Measurements from ENCODE around the gene SHOC2. TPM values are rescaled to one million over a fixed set of nuclear protein-coding genes. Genes with fewer than 3 reads are reported as not detected.

The SHOC2 gene
- total RNA-seq, 2 donors from 2014 or later = 56.4 to 76.5 TPM

DNA sequence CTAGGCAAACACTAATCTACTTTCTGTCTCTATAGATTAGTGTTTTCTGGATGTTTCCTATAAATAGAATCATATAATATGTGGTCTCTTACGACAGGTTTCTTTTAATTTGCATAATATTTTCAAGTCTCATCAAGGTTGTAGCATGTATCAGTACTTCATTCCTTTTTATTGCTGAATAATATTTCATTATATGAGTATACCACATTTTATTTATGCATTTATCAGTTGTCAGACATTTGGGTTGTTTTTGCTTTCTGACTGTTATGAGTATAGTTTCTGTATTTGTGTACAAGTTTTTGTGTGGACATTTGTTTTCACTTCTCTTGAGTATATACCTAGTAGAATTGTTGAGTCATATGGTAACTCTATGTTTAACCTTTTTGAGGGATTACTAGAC lies 48.2 kb downstream of the SHOC2 start:
- no peaks in the 10 kb centered on the region for H3K27me3 Mint-ChIP-seq
- H3K4me1 Mint-ChIP-seq (ENCODE audit: low read depth in 2 of 2) = peaks cover 42% of the 10 kb centered on the region in 2 donors
- H3K36me3 Mint-ChIP-seq = peaks cover 7% of the 10 kb centered on the region
- H3K27ac Mint-ChIP-seq = no peak overlapping the region
- DNase-seq (ENCODE audit: low spot score) = no peak
- H3K9me3 Mint-ChIP-seq = no peaks in the 10 kb centered on the region
- ATAC-seq = no peak
- no peak overlapping the region for H3K4me3 Mint-ChIP-seq

DNA sequence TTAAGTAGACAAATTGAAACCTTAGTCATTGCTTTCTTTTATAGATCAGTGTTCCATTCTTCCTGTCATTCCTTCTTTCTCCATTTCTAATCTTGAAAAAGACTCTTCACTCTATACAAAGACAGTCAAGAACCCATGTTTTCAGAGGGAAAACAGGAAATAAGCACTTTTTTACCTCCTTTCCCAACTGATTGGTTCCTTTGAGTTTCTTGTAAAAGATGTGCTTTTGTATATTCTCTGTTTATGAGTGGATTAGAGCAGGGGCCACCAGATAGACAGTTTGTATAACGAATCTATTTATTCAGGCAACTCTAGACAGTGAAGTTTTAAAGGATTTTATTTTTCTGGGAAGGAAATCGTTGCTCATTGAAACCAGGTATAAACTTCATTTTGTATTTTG lies 49.8 kb downstream of the SHOC2 start:
- H3K4me1 Mint-ChIP-seq (ENCODE audit: low read depth in 2 of 2) = peaks cover 40 to 42% of the 10 kb centered on the region in 2 donors
- H3K36me3 Mint-ChIP-seq = peaks cover 4% of the 10 kb centered on the region
- no peaks in the 10 kb centered on the region for H3K27me3 Mint-ChIP-seq
- no peak for ATAC-seq
- no peak overlapping the region for H3K27ac Mint-ChIP-seq
- H3K4me3 Mint-ChIP-seq = no peak overlapping the region
- no peak for DNase-seq (ENCODE audit: low spot score)
- H3K9me3 Mint-ChIP-seq = no peaks in the 10 kb centered on the region

DNA sequence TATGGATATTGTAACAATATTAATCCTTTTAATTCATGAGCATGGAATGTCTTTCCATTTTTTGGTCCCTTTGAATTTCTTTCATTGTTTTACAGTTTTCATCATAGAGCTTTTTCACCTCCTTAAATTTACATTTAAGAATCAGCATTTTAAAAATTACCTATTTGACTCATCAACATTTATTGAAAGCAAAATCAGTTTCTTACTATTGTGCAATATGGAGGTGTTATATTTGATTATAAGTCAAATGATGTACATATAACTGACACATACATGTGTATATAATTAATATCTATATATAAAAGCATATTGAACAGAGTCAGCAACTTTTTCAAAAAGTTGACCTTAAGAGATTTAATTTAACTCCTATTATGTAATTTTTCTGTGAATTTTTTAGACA lies 52.2 kb downstream of the SHOC2 start:
- Mint-ChIP-seq H3K27ac (no peak overlapping the region), H3K36me3 (no peaks in the 10 kb centered on the region), H3K4me3 (no peak overlapping the region), H3K9me3 (no peaks in the 10 kb centered on the region), H3K27me3 (no peaks in the 10 kb centered on the region), H3K4me1 (ENCODE audit: low read depth in 2 of 2) (peaks cover 45% of the 10 kb centered on the region in 2 donors)
- DNase-seq (ENCODE audit: low spot score) = no peak
- no peak for ATAC-seq

DNA sequence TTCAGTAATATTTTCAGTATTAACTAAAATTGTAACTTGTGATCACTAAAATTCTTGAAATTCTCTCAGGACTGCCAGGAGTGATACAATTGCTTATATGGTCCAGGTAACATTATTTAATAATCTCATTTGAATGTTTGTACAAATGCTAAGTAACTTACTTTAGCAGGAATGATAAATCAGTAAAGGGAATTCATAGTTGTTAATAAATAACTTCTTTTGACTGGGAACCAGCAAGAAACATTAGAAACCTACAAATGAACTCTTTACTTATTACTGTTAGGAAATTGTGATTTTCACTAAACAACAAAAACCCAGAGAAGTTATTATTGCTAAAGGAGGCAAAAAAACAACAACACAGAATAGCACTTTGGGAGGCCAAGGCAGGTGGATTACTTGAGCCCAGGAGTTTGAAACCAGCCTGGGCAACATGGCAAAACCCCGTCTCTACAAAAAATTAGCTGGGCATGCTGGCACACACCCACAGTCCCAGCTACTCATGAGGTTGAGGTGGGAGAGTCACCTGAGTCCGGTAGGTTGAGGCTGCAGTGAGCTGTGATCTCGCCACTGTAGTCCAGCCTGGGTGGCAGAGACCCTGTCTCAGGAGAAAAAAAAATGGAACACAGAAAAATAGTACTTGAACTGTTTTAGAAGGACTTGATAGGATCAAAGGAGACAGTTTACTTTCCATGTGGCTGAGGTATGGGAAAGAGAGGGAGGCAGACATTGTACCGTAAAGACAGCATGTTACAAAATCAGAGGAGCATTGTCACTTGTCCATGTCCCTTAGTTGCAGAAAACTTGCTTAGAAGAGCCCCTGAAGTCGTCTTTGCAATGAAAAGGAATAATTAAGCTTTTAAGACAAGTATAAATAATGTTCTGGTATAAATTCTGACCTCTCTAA lies 53.1 kb downstream of the SHOC2 start:
- H3K27me3 Mint-ChIP-seq = no peaks in the 10 kb centered on the region
- ATAC-seq (no peak), DNase-seq (ENCODE audit: low spot score) (no peak)
- no peaks in the 10 kb centered on the region for H3K36me3 Mint-ChIP-seq
- no peak overlapping the region for H3K4me3 Mint-ChIP-seq
- no peak overlapping the region for H3K27ac Mint-ChIP-seq
- H3K4me1 Mint-ChIP-seq (ENCODE audit: low read depth in 2 of 2) = peaks cover 47 to 51% of the 10 kb centered on the region in 2 donors
- no peaks in the 10 kb centered on the region for H3K9me3 Mint-ChIP-seq

DNA sequence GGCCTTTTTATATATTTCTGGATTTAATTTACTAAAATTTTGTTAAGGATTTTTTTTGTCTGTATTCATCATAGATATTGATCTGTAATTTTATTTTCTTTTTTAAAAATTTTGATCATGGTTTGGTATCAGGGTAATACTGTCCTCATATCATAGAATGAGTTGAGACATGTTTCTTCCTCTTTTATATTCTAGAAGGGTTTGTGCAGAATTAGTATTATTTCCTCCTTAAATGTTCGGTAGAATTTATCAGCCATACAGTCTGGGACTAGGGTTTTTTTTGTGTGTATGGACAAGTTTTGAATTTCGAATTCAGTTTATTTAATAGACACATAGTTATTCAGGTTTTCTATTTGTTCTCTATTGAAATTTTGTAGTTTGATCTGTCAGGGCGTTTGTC lies 54.0 kb downstream of the SHOC2 start:
- Mint-ChIP-seq H3K36me3 (no peaks in the 10 kb centered on the region), H3K4me1 (ENCODE audit: low read depth in 2 of 2) (peaks cover 49 to 51% of the 10 kb centered on the region in 2 donors), H3K9me3 (no peaks in the 10 kb centered on the region), H3K4me3 (no peak overlapping the region), H3K27me3 (no peaks in the 10 kb centered on the region), H3K27ac (no peak overlapping the region)
- DNase-seq (ENCODE audit: low spot score) (no peak), ATAC-seq (no peak)

DNA sequence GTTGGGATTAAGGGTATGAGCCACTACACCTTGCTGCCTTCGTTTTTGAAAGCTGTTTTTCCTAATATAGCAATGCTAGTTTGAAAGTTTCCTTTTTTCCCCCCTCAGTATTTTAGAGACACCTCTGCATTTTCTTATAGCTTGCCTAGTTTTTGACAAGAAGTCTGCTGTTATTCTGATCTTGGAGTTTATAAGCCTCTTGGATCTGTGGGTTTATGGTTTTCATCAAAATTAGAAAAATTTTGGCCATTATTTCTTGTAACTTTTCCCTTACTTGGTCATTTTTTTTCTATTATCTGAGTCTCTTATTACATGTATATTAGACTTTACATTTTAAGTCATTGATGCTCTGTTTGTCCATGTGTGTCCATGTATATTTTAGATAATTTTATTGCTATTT lies 57.2 kb downstream of the SHOC2 start:
- peaks cover 53 to 62% of the 10 kb centered on the region in 2 donors for H3K4me1 Mint-ChIP-seq (ENCODE audit: low read depth in 2 of 2)
- no peak overlapping the region for H3K27ac Mint-ChIP-seq

GRCh38 chr10:110977662-110978061 lies 58.3 kb downstream of the SHOC2 start:
- DNase-seq (ENCODE audit: low spot score) (no peak), ATAC-seq (no peak)
- no peaks in the 10 kb centered on the region for H3K27me3 Mint-ChIP-seq
- peaks cover 51 to 56% of the 10 kb centered on the region in 2 donors for H3K4me1 Mint-ChIP-seq (ENCODE audit: low read depth in 2 of 2)
- H3K9me3 Mint-ChIP-seq = no peaks in the 10 kb centered on the region
- H3K4me3 Mint-ChIP-seq = no peak overlapping the region
- no peak overlapping the region for H3K27ac Mint-ChIP-seq
- H3K36me3 Mint-ChIP-seq = peaks cover 8% of the 10 kb centered on the region

More for the DNA sequence above, 57.2 kb downstream of the SHOC2 start:
- ATAC-seq = no peak
- no peak for DNase-seq (ENCODE audit: low spot score)
- H3K36me3 Mint-ChIP-seq = peaks cover 8% of the 10 kb centered on the region
- no peaks in the 10 kb centered on the region for H3K27me3 Mint-ChIP-seq
- no peaks in the 10 kb centered on the region for H3K9me3 Mint-ChIP-seq
- no peak overlapping the region for H3K4me3 Mint-ChIP-seq

DNA sequence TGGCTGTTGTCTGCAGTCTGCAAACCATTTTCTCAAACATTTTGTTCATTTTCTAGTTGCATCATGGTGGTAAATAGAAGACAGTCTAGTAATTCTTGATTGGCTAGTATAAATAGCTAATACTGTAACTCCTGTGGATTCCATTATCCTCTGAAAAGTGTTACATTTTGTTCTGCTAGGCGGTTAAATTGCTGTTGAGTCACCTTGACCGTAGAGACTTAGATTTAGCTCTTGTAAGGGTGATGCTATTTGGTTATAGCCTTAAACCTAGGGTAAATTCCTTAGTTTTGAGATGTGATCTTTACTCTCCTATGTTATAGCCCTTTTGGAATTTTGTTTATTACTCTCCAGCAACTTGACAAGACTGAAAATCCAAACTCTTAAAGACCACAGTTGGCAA lies 58.8 kb downstream of the SHOC2 start:
- no peak overlapping the region for H3K27ac Mint-ChIP-seq
- ATAC-seq (no peak), DNase-seq (ENCODE audit: low spot score) (no peak)
- peaks cover 49 to 57% of the 10 kb centered on the region in 2 donors for H3K4me1 Mint-ChIP-seq (ENCODE audit: low read depth in 2 of 2)
- H3K9me3 Mint-ChIP-seq = no peaks in the 10 kb centered on the region
- no peak overlapping the region for H3K4me3 Mint-ChIP-seq
- no peaks in the 10 kb centered on the region for H3K27me3 Mint-ChIP-seq
- peaks cover 8% of the 10 kb centered on the region for H3K36me3 Mint-ChIP-seq

DNA sequence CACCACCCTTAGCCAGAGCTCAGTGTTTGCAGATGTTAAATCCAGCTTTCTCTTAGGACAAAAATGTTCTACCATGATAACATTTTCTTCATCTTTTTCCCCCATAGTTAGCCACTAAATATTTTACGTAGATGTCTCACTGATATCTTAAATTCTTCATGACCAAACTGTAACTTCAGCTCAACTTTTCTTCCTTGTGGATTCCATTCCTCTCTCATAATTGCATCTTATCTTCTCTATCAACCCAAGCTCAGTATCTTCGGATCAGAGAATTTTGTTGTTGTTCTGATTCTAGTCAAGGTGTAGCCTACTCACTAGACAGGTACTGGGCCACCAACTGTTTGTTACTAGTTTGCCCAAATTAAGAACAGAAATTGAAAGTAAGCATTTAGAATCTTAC lies 60.2 kb downstream of the SHOC2 start:
- DNase-seq (ENCODE audit: low spot score) (no peak), ATAC-seq (no peak)
- H3K36me3 Mint-ChIP-seq = peaks cover 8% of the 10 kb centered on the region
- H3K4me3 Mint-ChIP-seq = no peak overlapping the region
- H3K27ac Mint-ChIP-seq = no peak overlapping the region
- H3K4me1 Mint-ChIP-seq (ENCODE audit: low read depth in 2 of 2) = peaks cover 46 to 57% of the 10 kb centered on the region in 2 donors
- no peaks in the 10 kb centered on the region for H3K9me3 Mint-ChIP-seq
- H3K27me3 Mint-ChIP-seq = no peaks in the 10 kb centered on the region

- Mint-ChIP-seq H3K27ac (peak overlapping the region; percentile 25 to 27), H3K4me3 (peak overlapping the region; percentile 16), H3K36me3 (peaks cover 8% of the 10 kb centered on the region), H3K4me1 (ENCODE audit: low read depth in 2 of 2) (peaks cover 42 to 51% of the 10 kb centered on the region in 2 donors), H3K27me3 (no peaks in the 10 kb centered on the region), H3K9me3 (no peaks in the 10 kb centered on the region)
- no peak for DNase-seq (ENCODE audit: low spot score)
- no peak for ATAC-seq
These were observed 61.4 kb downstream of the SHOC2 start for GRCh38 chr10:110980807-110981206.

GRCh38 chr10:110983466-110983865 lies 64.1 kb downstream of the SHOC2 start:
- Mint-ChIP-seq H3K27me3 (no peaks in the 10 kb centered on the region), H3K36me3 (peaks cover 8% of the 10 kb centered on the region), H3K27ac (no peak overlapping the region), H3K4me3 (no peak overlapping the region), H3K4me1 (ENCODE audit: low read depth in 2 of 2) (peaks cover 28 to 37% of the 10 kb centered on the region in 2 donors), H3K9me3 (no peaks in the 10 kb centered on the region)
- DNase-seq (ENCODE audit: low spot score) = no peak
- no peak for ATAC-seq

DNA sequence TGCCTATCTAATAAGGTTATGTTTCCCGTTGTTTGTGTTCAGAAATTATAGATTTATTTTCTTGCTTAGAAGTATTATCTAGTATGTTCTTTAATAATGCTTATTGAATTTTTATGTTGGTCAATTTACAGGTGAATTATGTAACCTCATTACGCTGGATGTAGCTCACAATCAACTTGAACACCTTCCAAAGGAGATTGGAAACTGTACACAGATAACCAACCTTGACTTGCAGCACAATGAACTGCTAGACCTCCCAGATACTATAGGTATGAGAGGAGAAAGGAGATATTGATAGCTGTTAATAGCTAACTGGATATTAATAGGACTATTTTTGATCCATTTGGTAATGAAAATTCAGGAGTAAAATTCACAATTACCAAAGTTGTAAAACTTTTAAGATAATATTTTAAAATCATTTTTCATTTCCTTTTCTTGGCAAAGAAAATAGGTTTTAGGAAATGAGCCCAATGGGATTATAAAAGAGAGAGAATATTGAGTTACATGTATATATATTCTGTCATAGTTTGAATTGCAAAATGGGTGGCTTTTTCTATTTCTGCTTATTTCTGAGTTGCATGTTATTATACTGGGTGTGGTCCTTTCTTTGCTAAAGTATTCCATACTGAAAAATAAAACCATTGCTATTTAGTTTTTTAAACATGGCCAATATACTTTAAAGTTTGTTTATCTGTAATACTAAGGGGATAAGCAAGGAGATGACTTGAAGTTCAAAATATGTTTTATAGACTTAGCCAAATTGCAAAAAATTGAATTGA lies 66.3 kb downstream of the SHOC2 start:
- peaks cover 12 to 19% of the 10 kb centered on the region in 2 donors for H3K4me1 Mint-ChIP-seq (ENCODE audit: low read depth in 2 of 2)
- DNase-seq (ENCODE audit: low spot score) = no peak
- H3K9me3 Mint-ChIP-seq = no peaks in the 10 kb centered on the region
- peaks cover 3% of the 10 kb centered on the region for H3K36me3 Mint-ChIP-seq
- no peak overlapping the region for H3K4me3 Mint-ChIP-seq
- no peaks in the 10 kb centered on the region for H3K27me3 Mint-ChIP-seq
- no peak for ATAC-seq
- H3K27ac Mint-ChIP-seq = no peak overlapping the region

- no peak overlapping the region for H3K4me3 Mint-ChIP-seq
- no peaks in the 10 kb centered on the region for H3K27me3 Mint-ChIP-seq
- H3K4me1 Mint-ChIP-seq (ENCODE audit: low read depth in 2 of 2) = peaks cover 20 to 30% of the 10 kb centered on the region in 2 donors
- DNase-seq (ENCODE audit: low spot score) = no peak
- no peak overlapping the region for H3K27ac Mint-ChIP-seq
- H3K9me3 Mint-ChIP-seq = no peaks in the 10 kb centered on the region
- no peak for ATAC-seq
- H3K36me3 Mint-ChIP-seq = no peaks in the 10 kb centered on the region
These were observed 69.6 kb downstream of the SHOC2 start for GRCh38 chr10:110989016-110989415.

Measured in natural killer cell treated with Interleukin-12 subunit alpha and Interleukin-12 subunit beta and Interleukin-15 and Interleukin-18, amount 100 ng/mL, for 72 hours (primary cell).